ENCODE data around the gene OVOL1.
"Not testable (repeated sequence)": the region's sequence is repeated elsewhere in the genome, so short reads cannot be mapped to it uniquely, and the experiment has no call there.

OVOL1 gene
- 0.61 to 14.0 (median 5.1) reads per million in 17 experiments for total RNA-seq

DNA sequence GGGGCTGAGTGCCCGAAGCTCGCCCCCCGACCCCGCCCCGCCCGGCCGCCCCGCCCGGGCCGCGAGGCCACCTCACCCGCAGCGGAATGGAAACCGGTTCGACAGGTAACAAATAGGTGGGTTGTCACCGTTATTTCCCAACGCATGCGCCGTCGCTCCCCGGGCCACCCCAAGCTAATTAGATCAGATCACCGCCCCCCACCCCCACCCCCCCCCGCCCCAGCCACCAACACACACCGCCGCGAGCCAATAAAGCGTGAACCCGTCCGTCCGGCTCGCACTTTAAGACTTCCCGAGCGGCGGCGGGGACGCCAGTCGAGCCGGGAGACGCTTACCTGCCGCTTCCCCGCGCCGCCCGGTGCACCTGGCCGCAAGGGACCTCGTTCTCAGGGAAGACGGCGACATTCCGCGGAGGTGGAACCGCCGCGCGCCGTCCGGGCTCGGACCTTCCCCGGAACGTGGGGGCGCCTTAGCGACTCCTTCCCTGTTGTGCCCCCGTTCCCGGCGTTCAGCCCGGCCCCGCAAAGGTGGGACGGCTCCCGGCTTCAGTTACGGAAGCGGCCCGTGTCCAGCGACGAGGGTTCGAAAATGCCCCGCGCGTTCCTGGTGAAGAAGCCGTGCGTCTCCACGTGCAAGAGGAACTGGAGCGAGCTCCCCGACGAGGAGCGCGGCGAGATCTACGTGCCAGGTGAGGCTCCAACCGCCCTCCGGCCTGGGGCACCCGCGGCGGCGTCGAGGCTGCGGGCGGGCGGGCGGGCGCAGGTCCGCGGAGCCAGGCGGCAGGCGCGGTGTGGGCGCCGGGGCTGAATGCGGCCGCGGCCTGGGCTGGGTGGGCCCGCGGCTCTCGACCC lies at the start of gene OVOL1:
OVOL1 (plus strand) TSS at position 278 of the 851 bp plus-strand sequence; CDS start at position 589, 311 bp downstream.
- DNase-seq: peak in 2 of 4 experiments; percentile 35 to 50

DNA sequence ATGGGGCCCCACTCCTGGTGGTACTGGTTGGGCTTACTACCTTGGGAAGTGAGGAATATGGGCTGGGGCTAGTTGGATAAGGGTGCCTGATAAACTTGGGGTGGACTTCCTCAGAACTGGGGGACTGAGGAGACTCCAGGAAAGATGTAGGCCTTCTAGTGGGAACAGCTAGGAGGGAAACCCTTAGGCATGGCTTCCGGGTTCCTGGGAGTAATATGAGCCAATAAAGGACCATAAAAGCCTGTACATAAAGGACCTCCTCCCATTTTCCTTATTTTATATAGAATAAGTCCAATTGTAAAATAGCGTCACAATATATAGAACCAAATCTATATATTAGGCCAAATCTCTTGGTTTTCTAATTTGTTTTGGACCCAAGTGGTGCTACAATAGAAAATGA lies 47.8 kb upstream of the OVOL1 start:
- DNase-seq: no peak

DNA sequence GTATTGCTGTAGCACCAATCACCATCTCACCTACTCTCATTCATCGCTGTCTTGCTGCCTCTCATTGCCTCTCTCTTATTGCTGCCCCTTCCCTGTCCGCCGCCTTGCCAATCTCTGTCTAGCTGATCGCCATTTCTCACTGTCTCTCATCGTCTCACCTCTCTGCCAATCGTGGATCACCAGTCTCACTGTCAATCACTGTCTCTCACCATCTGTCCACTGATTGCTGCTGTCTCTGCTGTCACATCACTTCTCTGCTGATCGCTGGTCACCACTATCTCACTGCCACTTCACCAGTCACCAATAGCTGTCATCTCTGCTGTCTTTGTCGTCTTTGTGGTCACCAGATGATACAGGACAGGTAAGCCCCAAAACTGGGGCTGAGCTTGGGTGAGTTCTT lies 45.7 kb upstream of the OVOL1 start:
- no peak for DNase-seq

DNA sequence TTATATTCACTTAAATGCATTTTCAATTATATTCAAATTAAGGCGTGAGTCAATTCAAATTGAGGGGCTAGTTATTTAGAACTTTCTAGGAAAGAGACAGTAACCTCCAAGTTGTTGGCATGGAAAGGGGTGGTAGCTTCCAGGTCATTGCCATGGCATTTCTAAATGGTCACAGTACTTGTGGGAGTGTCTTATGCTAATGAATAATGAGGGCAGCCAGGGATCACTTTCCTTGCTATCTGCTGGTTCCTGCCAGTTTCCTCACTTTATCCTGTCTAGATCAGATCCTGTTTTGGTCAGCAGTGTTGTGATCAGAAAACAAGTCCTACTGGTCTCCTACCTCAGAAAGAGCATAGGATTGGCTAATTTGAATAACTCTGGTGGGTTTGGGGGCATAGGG lies 44.5 kb upstream of the OVOL1 start:
- DNase-seq: no peak

DNA sequence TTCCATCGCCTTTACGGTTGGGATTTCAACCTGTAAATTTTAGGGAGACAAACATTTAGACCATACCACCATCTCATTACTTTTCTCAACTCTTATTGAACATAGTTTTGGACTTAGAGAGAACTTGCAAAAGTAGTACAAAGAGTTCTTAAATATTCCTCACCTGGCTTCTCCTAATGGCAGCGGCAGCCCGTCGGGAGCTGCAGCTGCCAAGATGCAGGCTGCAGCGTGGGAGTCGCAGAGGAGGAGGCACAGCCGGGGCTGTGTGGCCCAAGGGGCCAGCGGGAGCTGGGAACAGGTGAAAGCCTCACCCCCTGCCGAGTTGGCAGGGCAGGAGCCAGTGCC lies 43.2 kb upstream of the OVOL1 start:
- DNase-seq: no peak

DNA sequence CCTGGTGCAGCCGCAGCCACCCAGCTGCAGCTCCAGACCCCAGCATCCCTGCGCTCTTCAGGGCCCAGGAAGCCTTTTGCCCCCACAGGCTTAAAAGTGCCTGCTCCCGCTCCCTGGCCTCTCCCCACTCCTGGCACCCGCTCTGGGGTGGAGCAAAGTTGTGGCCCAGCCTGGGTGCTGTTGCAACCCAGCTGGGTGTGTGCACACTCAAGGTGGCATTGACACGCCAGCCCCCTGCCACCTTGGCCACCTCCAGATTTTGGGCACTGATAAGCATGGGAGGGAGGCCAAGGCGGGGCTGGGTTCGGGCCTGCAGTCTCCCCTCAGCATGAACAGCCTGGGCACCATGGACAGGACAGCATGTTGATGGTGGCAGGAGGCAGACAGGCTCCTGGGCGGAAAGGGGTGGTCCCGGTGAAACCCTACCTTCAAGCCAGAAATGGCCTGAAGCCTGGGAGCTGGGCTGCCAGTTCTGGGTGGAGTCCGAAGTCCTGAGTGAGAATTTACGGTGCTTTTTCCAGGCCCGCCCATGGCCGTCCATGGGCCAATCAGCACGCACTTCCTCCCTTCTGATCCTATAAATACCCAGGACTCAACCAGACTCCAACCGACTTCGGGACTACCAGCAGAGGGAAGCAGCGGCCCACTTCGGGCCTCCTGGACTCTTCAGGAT lies 42.7 kb upstream of the OVOL1 start:
- peak; percentile 47 to 79 (median 74) for DNase-seq

DNA sequence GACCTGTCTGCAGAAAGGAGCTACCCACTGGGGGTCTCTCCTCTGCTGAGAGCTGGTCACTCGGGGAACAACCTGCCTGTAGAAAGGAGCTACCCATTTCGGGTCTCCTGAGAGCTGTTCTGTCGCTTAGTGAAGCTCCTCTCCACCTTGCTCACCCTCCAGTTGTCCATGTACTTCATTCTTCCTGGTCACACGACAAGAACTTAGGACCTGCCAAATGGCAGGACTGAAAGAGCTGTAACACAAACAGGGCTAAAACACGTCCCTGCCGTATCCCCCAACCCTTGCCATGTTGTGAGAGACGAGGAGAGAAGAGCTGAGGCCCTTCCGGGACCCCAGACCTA lies 42.2 kb upstream of the OVOL1 start:
- no peak for DNase-seq

DNA sequence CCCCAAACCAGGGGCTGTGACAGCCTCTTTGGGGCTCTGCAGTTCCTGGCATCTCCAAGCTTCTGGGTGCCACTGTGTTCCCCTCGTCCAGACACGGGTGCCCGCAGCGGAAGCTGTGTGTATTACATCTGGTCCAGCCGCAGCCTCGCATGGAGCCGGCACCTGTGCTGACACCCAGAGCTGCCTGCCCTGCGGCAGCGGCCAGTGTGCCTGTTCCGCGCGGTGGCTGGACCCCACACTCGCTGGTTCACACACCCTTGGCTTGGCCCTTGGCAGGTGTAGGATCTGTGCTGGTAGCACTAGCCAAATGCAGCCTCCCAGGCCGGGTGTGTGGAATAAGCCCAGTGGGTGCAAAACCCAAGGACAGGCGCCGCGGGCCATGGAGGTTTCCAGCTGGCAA lies 41.8 kb upstream of the OVOL1 start:
- no peak for DNase-seq

DNA sequence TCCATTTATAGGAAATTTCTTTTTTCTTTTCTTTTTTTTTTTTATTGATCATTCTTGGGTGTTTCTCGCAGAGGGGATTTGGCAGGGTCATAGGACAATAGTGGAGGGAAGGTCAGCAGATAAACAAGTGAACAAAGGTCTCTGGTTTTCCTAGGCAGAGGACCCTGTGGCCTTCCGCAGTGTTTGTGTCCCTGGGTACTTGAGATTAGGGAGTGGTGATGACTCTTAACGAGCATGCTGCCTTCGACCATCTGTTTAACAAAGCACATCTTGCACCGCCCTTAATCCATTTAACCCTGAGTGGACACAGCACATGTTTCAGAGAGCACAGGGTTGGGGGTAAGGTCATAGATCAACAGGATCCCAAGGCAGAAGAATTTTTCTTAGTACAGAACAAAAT lies 24.7 kb upstream of the OVOL1 start:
- not testable (repeated sequence) for DNase-seq

DNA sequence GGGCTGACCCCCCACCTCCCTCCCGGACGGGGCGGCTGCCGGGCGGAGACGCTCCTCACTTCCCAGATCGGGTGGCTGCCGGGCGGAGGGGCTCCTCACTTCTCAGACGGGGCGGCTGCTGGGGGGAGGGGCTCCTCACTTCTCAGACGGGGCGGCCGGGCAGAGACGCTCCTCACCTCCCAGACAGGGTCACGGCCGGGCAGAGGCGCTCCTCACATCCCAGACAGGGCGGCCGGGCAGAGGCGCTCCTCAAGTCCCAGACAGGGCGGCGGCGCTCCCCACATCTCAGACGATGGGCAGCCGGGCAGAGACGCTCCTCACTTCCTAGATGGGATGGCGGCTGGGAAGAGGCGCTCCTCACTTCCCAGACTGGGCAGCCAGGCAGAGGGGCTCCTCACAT lies 24.0 kb upstream of the OVOL1 start:
- not testable (repeated sequence) for DNase-seq

DNA sequence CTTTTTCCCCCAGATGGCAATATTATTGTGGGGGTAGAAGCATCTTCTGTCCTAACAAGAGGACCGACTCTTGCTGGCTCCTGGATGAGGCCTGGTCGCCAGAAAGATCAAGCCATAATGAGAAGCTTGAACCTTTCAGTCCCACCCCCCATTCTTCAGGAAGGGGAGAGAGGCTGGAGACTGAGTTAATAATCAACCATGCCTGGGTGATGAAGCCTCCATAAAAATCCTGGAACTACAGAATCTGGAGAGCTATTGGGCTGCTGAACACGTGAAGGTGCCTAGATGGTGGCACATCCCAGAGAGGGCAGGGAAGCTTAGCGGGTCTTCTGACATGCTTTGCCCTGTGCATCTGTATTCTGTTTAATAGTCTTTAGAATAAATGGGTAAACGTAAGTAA lies 22.4 kb upstream of the OVOL1 start:
- DNase-seq: no peak

DNA sequence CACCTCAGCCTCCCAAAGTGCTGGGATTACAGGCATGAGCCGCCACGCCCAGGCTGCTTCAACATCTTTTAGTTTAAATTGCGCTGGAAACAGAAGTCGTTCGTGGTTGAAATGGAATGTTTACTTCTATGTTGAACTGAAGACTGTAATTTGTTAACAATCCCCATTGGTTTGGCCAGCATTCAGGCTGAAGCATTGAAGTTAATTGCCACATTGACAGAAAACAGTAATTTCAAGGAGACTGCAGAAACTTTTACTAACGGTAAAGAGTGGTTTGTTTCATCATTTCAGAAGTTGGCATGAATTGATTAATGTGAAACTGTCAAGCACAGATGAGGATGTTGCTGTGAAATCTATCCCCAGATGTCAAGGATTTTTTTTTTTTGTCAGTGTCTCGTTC lies 20.3 kb upstream of the OVOL1 start:
- DNase-seq: no peak

DNA sequence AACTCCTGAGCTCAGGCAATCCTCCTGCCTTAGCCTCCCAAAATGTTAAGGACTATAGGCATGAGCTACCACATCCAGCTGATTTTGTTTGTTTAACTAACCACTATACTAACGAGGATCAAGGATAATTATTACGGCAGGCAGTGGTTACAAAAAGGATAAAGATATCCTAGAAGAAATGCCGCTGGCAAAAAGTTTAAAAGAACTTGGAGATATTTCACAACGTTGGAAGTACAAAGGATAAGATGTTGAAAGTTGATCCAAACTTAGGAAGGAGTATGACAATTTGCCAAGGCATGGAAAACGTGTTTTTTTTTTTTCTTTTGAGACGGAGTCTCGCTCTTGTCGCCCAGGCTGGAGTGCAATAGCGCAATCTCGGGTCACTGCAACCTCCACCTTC lies 19.5 kb upstream of the OVOL1 start:
- no peak for DNase-seq

DNA sequence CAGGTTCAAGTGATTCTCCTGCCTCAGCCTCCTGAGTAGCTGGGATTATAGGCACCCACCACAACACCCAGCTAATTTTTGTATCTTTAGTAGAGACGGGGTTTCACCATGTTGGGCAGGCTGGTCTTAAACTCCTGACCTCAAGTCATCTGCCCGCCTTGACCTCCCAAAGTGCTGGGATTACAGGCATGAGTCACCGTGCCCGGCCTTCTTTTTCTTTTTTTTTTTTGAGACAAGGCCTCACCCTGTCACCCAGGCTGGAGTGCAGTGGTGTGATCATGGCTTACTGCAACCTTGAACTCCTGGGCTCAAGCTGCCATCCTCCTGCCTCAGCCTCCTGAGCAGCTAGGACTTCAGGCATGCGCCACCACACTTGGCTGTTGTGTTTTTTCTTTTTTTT lies 19.1 kb upstream of the OVOL1 start:
- DNase-seq: peak in 3 of 4 experiments; percentile 40 to 60 (median 55)

DNA sequence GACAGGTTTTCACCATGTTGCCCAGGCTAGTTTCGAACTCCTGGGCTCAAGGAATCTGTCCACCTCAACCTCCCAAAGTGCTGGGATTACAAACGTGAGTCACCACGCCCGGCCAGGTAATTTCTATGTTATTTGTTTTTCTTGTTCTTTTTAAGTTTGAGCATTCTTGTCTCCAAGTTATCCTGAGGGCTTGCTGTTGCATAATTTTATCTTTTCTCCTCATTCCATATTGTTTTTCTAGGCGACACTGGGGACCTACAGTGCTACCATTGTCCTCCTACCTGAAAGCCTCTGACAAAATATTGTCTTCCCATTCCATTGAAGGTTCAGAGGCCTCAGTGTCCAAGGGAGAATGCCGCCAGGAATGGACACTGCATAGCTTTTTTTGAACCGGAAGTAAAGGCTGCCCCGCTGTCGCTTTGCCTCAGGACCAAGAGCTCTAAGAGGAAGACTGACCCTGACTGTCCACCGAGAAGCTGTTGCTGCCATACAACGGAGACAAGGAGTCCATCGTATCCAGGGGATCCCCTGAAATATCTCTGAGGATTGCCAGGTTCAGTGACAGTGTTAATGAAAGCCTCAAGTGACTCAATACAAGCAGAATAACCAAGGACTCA lies 15.8 kb upstream of the OVOL1 start:
- no peak for DNase-seq

DNA sequence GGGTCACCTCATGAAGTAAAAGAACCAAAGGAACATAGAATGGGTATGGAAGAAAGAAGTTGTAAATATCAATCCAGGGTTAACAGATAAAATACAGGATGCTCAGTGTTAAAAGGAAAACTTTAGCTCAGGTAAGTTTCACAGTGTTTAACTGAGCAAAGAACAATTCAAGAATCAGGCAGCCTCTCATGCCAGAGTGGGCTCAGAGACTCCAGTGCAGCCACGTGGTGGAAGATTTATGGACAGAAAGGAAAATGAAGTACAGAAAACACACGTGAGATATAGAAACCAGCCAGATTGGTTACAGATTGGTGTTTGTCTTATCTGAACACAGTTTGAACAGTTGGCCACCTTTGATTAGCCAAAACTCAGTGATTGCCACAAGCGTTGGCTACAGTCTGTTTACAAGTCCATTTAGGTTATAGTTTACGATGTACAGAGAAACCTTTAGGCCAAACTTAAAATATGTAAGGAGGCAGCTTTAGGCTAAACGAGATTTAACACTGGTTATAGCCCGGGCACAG lies 15.2 kb upstream of the OVOL1 start:
- DNase-seq: no peak

DNA sequence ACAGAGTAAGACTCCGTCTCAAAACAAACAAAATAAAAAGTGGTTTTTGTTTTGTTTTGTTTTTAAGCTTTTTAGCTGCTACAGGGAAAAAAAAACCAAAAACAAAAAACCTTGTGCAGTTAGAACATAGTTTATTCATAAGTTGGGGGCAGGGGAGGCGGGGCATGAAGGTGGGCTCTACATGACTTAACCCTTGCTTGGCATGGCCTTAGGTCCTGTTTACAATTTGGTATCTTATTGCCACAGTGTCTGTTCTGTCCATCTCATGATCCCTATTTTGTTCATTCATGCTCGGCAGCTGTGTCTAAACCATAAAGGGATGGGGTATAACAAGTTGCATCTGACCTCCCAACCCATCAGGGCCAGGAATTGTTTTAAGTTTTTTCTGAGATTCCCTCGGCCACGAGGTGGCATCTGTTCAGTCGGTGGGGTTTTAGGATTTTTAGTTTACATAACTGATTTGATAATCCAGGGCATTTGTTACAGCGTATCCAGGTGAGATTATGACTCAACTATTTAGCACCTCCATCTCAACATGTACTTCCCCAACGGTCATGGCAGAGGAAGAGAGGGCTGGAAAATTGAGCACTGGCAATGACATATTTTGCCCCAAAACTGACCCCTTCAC lies 13.0 kb upstream of the OVOL1 start:
- DNase-seq: peak in 1 of 4 experiments; percentile 19

DNA sequence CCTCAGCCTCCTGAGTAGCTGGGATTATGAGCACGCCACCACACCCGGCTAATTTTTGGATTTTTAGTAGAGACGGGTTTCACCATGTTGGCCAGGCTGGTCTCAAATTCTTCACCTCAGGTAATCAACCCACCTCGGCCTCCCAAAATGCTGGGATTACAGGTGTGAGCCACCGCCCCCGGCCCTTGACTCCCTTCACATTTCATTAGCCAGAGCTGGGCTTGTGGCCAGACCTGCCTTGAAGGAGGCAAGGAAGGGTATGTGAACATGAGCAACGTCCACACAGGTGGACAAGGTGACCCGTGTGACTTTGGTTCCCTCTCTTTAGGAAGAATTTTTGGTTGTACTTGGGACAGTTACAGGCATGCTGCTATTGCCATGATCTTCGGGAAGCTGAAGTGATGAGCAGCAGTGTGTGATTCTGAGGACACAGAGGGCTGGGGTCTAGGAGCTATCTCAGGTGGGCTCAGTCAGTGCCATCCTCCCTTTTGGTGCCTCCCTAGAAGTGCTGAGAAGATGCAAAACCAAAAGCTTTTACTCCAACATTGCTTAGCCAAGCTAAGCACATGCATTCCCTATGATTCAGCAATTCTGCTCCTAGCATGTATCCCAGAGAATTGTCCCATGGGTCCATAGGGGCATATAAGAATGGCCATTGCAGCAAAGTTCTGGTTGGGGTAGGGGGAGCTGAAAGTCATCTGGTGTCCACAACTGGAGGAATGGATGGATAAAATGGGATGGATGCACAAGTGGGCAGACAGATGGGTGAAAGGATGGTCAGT lies 12.1 kb upstream of the OVOL1 start:
- no peak for DNase-seq

DNA sequence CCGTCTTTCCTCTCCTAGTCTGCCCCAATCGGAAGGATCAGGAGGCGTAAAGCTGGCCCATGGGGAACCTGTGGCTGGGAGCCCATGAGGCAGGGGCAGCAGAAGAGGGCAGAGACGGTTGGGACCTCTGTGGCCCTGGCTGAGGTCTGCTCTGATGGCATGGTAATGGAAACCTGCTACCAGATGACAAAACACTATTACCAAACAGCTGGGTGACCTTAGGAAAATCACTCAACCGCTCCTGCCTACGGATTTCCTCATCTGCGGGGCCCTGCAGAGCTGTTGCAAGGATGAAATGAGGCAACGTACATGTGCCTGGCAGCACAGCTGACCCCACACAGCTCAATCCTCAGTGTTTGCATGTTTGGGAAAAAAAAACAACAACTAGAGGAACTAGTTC lies 10.7 kb upstream of the OVOL1 start:
- DNase-seq: peak; percentile 88 to 97 (median 93)

DNA sequence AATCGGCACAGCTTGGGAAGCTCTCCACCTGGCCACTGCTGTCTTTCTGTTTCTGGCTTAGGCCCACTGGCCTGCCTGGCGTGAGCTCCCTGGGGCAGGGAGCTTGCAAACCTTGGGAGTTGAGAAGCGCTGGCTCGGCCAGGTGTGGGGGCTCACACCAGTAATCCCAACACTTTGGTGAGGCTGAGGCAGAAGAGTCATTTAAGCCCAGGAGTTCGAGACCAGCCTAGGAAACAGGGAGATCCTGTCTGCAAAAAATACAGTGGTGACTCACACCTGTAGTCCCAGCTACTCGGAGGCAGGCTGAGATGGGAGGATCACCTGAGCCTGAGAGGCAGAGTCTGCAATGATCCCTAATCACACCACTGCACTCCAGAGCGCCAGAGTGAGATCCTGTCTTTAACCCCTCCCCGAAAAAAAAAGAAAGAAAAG lies 10.1 kb upstream of the OVOL1 start:
- DNase-seq: no peak

DNA sequence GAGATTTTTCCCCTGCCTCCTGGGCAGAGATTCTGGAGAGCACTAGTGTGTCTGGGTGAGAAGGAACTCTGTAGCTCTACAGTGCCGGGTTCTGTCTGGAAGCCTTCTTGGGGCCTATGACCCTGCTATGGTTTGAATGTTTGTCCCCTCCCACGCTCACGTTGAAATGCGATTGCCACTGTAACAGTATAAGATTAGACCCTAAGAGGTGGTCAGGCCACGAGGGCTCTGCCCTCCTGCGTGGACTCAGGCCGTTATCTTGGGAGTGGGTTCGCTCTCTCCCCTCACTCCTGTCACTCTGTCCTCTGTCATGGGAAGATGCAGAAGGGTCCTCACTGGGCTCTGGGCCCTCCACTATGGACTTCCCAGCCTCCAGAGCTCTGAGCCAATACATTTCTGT lies 9.6 kb upstream of the OVOL1 start:
- no peak for DNase-seq

DNA sequence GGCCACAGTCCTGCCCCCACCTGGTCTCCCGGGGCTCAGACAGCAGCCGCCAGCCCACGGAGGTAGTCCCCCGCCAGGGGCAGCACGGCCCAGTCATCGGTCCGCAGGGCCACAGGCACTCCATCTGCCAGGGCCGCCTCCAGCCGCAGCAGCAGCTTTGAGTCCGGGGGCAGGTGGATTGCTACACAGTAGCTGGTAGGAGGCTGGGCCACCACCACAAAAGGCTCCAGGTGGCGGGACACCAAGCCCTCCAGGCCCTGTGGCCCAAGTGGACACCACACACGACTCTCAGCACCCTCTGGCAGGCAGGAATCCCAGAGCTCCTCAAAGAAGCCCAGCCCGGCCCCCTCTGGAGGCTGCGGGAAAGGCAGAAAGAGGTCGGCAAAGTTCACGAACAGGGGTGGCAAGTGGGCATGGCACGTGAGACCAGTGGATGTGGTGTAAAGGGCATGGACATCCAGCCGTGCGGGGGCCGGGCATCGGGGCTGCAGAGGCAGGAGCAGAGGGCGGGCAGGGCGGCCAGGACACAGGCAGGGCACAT lies 9.0 kb upstream of the OVOL1 start:
- peak in 1 of 4 experiments; percentile 41 for DNase-seq
